ENCODE measurements around the gene VMAC. TPM values are rescaled to one million over a fixed set of nuclear protein-coding genes. Genes with fewer than 3 reads are reported as not detected.
A peak's percentile ranks its signal among the peaks of the same experiment; 100 is the strongest.

VMAC gene
- total and polyA plus RNA-seq, 9 of the 15 experiments (the other 6 are each of a cell fraction or from before 2014, with no cell fraction given) = 0.03 to 3.4 (median 1.1) TPM

GRCh38 chr19:5893907-5894703 lies 10.6 kb upstream of the VMAC start (continued):
- TF ChIP-seq, protein P1, sequence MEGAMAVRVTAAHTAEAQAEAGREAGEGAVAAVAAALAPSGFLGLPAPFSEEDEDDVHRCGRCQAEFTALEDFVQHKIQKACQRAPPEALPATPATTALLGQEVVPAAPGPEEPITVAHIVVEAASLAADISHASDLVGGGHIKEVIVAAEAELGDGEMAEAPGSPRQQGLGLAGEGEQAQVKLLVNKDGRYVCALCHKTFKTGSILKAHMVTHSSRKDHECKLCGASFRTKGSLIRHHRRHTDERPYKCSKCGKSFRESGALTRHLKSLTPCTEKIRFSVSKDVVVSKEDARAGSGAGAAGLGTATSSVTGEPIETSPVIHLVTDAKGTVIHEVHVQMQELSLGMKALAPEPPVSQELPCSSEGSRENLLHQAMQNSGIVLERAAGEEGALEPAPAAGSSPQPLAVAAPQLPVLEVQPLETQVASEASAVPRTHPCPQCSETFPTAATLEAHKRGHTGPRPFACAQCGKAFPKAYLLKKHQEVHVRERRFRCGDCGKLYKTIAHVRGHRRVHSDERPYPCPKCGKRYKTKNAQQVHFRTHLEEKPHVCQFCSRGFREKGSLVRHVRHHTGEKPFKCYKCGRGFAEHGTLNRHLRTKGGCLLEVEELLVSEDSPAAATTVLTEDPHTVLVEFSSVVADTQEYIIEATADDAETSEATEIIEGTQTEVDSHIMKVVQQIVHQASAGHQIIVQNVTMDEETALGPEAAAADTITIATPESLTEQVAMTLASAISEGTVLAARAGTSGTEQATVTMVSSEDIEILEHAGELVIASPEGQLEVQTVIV (CRISPR knock-in tag; IDR thresholded peaks at IDR 0.05; ENCODE audit: borderline replicate concordance) = no peak
- TF ChIP-seq ILK (tag; IDR thresholded peaks at IDR 0.05; ENCODE audit: borderline replicate concordance, low read depth) = no peak
- no peak for TF ChIP-seq ZNF518B (CRISPR knock-in tag; IDR thresholded peaks at IDR 0.05)
- no peak for TF ChIP-seq BRD9 (IDR thresholded peaks at IDR 0.05; ENCODE audit: low read depth, partially characterized antibody)
- no peak for TF ChIP-seq ZKSCAN3 (CRISPR knock-in tag; IDR thresholded peaks at IDR 0.05)
- TF ChIP-seq, protein P2, sequence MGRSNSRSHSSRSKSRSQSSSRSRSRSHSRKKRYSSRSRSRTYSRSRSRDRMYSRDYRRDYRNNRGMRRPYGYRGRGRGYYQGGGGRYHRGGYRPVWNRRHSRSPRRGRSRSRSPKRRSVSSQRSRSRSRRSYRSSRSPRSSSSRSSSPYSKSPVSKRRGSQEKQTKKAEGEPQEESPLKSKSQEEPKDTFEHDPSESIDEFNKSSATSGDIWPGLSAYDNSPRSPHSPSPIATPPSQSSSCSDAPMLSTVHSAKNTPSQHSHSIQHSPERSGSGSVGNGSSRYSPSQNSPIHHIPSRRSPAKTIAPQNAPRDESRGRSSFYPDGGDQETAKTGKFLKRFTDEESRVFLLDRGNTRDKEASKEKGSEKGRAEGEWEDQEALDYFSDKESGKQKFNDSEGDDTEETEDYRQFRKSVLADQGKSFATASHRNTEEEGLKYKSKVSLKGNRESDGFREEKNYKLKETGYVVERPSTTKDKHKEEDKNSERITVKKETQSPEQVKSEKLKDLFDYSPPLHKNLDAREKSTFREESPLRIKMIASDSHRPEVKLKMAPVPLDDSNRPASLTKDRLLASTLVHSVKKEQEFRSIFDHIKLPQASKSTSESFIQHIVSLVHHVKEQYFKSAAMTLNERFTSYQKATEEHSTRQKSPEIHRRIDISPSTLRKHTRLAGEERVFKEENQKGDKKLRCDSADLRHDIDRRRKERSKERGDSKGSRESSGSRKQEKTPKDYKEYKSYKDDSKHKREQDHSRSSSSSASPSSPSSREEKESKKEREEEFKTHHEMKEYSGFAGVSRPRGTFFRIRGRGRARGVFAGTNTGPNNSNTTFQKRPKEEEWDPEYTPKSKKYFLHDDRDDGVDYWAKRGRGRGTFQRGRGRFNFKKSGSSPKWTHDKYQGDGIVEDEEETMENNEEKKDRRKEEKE (IDR thresholded peaks at IDR 0.05; ENCODE audit: borderline replicate concordance in 1 of 2, control insufficient read depth in 1 of 2, low read depth in 2 of 2, low read length in 1 of 2) = no peak
- TF ChIP-seq ZBTB33 (CRISPR knock-in tag; IDR thresholded peaks at IDR 0.05) = no peak
- no peak for TF ChIP-seq EGR1 (conservative IDR thresholded peaks at IDR 0.05)
- TF ChIP-seq POLR2AphosphoS5 (IDR thresholded peaks at IDR 0.05; ENCODE audit: control insufficient read depth, insufficient read depth, low read depth, low read length) = peak; percentile 38
- no peak for TF ChIP-seq ATF1 (CRISPR knock-in tag; IDR thresholded peaks at IDR 0.05)
- peak; percentile 57 for TF ChIP-seq ATF1 (tag; IDR thresholded peaks at IDR 0.05)
